Astrocyte (in vitro differentiated cells and primary cell): ENCODE data around the gene SLC39A9.
"Not testable (repeated sequence)": the region's sequence is repeated elsewhere in the genome, so short reads cannot be mapped to it uniquely, and the experiment has no call there.

ENCODE experiments used
- EZH2 ChIP-seq: IDR thresholded peaks from 2 replicates; pipeline ENCODE4 v1.6.1; 2012; ENCODE audit warnings: mild to moderate bottlenecking, low read length, inconsistent platforms; ENCODE audit not compliant: insufficient read depth
- TF ChIP-seq, protein P1 (sequence below): IDR thresholded peaks from 2 replicates; pipeline ENCODE4 v1.5.1; 2011; ENCODE audit warnings: low read depth, mild to moderate bottlenecking, inconsistent platforms, low read length, moderate library complexity; ENCODE audit not compliant: insufficient read depth

GRCh38 chr14:69416087-69416486 is 17.6 kb downstream of the SLC39A9 start:
- TF ChIP-seq, protein P1, sequence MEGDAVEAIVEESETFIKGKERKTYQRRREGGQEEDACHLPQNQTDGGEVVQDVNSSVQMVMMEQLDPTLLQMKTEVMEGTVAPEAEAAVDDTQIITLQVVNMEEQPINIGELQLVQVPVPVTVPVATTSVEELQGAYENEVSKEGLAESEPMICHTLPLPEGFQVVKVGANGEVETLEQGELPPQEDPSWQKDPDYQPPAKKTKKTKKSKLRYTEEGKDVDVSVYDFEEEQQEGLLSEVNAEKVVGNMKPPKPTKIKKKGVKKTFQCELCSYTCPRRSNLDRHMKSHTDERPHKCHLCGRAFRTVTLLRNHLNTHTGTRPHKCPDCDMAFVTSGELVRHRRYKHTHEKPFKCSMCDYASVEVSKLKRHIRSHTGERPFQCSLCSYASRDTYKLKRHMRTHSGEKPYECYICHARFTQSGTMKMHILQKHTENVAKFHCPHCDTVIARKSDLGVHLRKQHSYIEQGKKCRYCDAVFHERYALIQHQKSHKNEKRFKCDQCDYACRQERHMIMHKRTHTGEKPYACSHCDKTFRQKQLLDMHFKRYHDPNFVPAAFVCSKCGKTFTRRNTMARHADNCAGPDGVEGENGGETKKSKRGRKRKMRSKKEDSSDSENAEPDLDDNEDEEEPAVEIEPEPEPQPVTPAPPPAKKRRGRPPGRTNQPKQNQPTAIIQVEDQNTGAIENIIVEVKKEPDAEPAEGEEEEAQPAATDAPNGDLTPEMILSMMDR = not testable (repeated sequence)
- TF ChIP-seq EZH2 = not testable (repeated sequence)
